ENCODE results near the gene NELFB.

DNA sequence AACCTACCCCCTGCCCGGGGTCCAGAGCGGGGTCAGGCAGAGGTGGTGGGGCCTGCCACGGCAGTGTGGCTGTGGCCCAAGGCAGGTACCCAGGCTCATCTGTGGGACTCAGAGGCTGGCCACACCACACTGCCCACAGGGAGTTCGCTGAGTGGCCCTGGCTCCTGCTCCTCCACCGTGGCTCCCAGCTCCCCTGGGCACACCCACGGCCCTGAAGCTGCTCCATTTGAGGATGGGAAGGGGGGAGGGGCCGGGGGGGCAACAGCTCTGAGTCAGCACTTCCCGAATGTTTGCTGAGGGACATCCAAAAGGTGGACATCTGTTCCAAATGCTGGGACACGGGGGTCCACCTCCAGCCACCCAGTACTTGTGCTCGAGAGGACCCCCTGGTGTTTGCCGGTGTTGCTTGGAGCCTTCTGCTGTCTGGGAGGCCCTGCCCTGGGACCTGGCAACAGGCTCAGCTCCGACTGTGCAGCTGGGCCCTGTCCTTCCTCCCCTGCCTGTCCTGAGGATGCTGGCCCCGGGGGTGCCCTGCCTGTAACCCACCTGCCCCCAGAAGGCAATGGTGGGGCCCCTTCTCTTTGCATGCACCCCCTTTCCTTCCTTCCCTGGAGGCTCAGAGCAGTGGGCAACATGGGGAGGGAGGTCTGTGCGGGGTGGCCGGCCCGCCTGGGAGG is 49.4 kb downstream of the NELFB start:
- TF ChIP-seq, protein P1, sequence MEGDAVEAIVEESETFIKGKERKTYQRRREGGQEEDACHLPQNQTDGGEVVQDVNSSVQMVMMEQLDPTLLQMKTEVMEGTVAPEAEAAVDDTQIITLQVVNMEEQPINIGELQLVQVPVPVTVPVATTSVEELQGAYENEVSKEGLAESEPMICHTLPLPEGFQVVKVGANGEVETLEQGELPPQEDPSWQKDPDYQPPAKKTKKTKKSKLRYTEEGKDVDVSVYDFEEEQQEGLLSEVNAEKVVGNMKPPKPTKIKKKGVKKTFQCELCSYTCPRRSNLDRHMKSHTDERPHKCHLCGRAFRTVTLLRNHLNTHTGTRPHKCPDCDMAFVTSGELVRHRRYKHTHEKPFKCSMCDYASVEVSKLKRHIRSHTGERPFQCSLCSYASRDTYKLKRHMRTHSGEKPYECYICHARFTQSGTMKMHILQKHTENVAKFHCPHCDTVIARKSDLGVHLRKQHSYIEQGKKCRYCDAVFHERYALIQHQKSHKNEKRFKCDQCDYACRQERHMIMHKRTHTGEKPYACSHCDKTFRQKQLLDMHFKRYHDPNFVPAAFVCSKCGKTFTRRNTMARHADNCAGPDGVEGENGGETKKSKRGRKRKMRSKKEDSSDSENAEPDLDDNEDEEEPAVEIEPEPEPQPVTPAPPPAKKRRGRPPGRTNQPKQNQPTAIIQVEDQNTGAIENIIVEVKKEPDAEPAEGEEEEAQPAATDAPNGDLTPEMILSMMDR (IDR thresholded peaks at IDR 0.05) = peak in 1 of 6 experiments; percentile 5
- TF ChIP-seq POLR2A (IDR thresholded peaks at IDR 0.05) = no peak
